ENCODE measurements around the gene NRCAM.

NRCAM gene

DNA sequence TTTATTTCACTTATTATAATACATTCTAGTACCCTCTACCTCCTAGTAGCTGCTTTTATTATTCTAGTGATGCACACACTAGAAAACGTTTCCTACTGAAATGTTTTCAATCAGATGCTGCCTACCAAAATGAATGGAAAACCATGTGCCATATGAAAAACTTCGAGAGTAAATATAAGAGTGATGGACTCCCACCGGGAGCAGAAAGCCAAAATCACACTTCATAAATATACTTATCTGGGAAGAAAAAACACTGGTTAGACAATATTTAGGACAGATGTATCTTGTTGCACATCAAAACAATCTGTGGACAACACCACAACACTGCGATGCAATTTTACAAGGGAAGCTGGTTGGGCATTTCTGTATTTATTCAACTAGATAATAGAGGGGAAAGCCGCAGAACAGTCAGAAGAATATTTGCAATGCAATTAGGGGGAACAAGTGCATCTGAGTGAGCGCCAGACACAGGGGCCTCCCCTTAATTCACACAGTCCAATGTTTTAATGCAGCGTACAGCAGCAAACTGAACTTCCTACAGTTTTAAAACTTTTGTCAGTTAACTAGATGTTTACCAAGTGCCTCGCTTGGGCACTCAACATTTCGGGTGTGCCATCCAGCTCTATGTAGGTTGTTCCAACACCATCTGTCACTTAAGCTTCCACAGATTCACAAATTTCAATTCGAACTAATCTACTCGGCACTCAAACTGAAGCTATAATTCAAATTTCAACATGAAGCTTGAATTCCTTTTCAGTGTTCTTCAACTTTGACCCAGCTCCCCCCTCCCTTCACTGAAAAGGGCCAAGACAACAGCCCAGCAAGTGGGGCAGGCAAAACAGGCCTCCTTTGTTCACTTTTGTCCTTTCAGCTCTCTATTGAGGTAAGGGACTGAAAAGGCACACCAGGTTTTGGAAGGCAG is 7.4 kb downstream of the NRCAM start (continued):
- TF ChIP-seq, protein P1, sequence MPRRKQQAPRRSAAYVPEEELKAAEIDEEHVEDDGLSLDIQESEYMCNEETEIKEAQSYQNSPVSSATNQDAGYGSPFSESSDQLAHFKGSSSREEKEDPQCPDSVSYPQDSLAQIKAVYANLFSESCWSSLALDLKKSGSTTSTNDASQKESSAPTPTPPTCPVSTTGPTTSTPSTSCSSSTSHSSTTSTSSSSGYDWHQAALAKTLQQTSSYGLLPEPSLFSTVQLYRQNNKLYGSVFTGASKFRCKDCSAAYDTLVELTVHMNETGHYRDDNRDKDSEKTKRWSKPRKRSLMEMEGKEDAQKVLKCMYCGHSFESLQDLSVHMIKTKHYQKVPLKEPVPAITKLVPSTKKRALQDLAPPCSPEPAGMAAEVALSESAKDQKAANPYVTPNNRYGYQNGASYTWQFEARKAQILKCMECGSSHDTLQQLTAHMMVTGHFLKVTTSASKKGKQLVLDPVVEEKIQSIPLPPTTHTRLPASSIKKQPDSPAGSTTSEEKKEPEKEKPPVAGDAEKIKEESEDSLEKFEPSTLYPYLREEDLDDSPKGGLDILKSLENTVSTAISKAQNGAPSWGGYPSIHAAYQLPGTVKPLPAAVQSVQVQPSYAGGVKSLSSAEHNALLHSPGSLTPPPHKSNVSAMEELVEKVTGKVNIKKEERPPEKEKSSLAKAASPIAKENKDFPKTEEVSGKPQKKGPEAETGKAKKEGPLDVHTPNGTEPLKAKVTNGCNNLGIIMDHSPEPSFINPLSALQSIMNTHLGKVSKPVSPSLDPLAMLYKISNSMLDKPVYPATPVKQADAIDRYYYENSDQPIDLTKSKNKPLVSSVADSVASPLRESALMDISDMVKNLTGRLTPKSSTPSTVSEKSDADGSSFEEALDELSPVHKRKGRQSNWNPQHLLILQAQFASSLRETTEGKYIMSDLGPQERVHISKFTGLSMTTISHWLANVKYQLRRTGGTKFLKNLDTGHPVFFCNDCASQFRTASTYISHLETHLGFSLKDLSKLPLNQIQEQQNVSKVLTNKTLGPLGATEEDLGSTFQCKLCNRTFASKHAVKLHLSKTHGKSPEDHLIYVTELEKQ (tag by site-specific recombination; IDR thresholded peaks at IDR 0.05; ENCODE audit: borderline replicate concordance): no peak
- TF ChIP-seq ZNF777 (tag by site-specific recombination; IDR thresholded peaks at IDR 0.05; ENCODE audit: borderline replicate concordance) (no peak), ZNF830 (tag by site-specific recombination; IDR thresholded peaks at IDR 0.05; ENCODE audit: low read depth) (no peak), ZNF311 (tag by site-specific recombination; IDR thresholded peaks at IDR 0.05; ENCODE audit: borderline replicate concordance) (no peak), ZNF24 (tag by site-specific recombination; IDR thresholded peaks at IDR 0.05) (peak; percentile 67), ZFP41 (tag by site-specific recombination; IDR thresholded peaks at IDR 0.05; ENCODE audit: borderline replicate concordance) (no peak), ZNF548 (tag by site-specific recombination; IDR thresholded peaks at IDR 0.05) (no peak), ZFP37 (tag by site-specific recombination; IDR thresholded peaks at IDR 0.05) (no peak), HOXC10 (CRISPR knock-in tag; IDR thresholded peaks at IDR 0.05) (no peak), GLIS1 (tag by site-specific recombination; IDR thresholded peaks at IDR 0.05) (no peak), ZNF335 (tag by site-specific recombination; conservative IDR thresholded peaks at IDR 0.05) (peak; percentile 45), GLIS2 (tag by site-specific recombination; IDR thresholded peaks at IDR 0.05) (no peak), SCRT1 (tag by site-specific recombination; IDR thresholded peaks at IDR 0.05; ENCODE audit: borderline replicate concordance) (no peak), ZNF19 (tag by site-specific recombination; IDR thresholded peaks at IDR 0.05; ENCODE audit: low read depth) (no peak), ZNF624 (tag by site-specific recombination; IDR thresholded peaks at IDR 0.05) (no peak), YY2 (tag by site-specific recombination; IDR thresholded peaks at IDR 0.05) (no peak), ZNF623 (tag by site-specific recombination; IDR thresholded peaks at IDR 0.05) (no peak), ZNF529 (tag by site-specific recombination; IDR thresholded peaks at IDR 0.05; ENCODE audit: insufficient replicate concordance) (no peak), ZBTB20 (tag by site-specific recombination; IDR thresholded peaks at IDR 0.05) (no peak)
- TF ChIP-seq, protein P2, sequence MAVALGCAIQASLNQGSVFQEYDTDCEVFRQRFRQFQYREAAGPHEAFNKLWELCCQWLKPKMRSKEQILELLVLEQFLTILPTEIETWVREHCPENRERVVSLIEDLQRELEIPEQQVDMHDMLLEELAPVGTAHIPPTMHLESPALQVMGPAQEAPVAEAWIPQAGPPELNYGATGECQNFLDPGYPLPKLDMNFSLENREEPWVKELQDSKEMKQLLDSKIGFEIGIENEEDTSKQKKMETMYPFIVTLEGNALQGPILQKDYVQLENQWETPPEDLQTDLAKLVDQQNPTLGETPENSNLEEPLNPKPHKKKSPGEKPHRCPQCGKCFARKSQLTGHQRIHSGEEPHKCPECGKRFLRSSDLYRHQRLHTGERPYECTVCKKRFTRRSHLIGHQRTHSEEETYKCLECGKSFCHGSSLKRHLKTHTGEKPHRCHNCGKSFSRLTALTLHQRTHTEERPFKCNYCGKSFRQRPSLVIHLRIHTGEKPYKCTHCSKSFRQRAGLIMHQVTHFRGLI (tag by site-specific recombination; IDR thresholded peaks at IDR 0.05): peak; percentile 96
- TF ChIP-seq, protein P3, sequence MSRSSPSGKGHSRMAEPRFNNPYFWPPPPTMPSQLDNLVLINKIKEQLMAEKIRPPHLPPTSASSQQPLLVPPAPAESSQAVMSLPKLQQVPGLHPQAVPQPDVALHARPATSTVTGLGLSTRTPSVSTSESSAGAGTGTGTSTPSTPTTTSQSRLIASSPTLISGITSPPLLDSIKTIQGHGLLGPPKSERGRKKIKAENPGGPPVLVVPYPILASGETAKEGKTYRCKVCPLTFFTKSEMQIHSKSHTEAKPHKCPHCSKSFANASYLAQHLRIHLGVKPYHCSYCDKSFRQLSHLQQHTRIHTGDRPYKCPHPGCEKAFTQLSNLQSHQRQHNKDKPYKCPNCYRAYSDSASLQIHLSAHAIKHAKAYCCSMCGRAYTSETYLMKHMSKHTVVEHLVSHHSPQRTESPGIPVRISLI (tag by site-specific recombination; IDR thresholded peaks at IDR 0.05): no peak
- TF ChIP-seq, protein P4, sequence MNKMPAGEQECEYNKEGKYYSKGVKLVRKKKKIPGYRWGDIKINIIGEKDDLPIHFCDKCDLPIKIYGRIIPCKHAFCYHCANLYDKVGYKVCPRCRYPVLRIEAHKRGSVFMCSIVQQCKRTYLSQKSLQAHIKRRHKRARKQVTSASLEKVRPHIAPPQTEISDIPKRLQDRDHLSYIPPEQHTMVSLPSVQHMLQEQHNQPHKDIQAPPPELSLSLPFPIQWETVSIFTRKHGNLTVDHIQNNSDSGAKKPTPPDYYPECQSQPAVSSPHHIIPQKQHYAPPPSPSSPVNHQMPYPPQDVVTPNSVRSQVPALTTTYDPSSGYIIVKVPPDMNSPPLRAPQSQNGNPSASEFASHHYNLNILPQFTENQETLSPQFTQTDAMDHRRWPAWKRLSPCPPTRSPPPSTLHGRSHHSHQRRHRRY (tag by site-specific recombination; IDR thresholded peaks at IDR 0.05): no peak
- TF ChIP-seq, protein P5, sequence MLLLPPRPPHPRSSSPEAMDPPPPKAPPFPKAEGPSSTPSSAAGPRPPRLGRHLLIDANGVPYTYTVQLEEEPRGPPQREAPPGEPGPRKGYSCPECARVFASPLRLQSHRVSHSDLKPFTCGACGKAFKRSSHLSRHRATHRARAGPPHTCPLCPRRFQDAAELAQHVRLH (tag by site-specific recombination; IDR thresholded peaks at IDR 0.05): no peak
- TF ChIP-seq, protein P6, sequence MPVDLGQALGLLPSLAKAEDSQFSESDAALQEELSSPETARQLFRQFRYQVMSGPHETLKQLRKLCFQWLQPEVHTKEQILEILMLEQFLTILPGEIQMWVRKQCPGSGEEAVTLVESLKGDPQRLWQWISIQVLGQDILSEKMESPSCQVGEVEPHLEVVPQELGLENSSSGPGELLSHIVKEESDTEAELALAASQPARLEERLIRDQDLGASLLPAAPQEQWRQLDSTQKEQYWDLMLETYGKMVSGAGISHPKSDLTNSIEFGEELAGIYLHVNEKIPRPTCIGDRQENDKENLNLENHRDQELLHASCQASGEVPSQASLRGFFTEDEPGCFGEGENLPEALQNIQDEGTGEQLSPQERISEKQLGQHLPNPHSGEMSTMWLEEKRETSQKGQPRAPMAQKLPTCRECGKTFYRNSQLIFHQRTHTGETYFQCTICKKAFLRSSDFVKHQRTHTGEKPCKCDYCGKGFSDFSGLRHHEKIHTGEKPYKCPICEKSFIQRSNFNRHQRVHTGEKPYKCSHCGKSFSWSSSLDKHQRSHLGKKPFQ (tag by site-specific recombination; IDR thresholded peaks at IDR 0.05): peak; percentile 12; the same call in 1 of the 2 replicates
- TF ChIP-seq, protein P7, sequence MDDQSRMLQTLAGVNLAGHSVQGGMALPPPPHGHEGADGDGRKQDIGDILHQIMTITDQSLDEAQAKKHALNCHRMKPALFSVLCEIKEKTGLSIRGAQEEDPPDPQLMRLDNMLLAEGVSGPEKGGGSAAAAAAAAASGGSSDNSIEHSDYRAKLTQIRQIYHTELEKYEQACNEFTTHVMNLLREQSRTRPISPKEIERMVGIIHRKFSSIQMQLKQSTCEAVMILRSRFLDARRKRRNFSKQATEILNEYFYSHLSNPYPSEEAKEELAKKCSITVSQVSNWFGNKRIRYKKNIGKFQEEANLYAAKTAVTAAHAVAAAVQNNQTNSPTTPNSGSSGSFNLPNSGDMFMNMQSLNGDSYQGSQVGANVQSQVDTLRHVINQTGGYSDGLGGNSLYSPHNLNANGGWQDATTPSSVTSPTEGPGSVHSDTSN (CRISPR knock-in tag; IDR thresholded peaks at IDR 0.05): no peak
- TF ChIP-seq, protein P8, sequence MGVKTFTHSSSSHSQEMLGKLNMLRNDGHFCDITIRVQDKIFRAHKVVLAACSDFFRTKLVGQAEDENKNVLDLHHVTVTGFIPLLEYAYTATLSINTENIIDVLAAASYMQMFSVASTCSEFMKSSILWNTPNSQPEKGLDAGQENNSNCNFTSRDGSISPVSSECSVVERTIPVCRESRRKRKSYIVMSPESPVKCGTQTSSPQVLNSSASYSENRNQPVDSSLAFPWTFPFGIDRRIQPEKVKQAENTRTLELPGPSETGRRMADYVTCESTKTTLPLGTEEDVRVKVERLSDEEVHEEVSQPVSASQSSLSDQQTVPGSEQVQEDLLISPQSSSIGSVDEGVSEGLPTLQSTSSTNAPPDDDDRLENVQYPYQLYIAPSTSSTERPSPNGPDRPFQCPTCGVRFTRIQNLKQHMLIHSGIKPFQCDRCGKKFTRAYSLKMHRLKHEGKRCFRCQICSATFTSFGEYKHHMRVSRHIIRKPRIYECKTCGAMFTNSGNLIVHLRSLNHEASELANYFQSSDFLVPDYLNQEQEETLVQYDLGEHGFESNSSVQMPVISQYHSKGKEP (tag by site-specific recombination; IDR thresholded peaks at IDR 0.05): peak; percentile 56; the same call in 1 of the 2 replicates
